HG02678 (cell line): ENCODE data around the gene ATP6V0C.

Source experiments
- ATAC-seq: cut with Tn5 transposase; IDR thresholded peaks from one replicate; pipeline ENCODE4 v1.9.1; 2021; ENCODE audit warnings: mild to moderate bottlenecking, moderate library complexity; ENCODE audit not compliant: unreplicated experiment

ATP6V0C gene

DNA sequence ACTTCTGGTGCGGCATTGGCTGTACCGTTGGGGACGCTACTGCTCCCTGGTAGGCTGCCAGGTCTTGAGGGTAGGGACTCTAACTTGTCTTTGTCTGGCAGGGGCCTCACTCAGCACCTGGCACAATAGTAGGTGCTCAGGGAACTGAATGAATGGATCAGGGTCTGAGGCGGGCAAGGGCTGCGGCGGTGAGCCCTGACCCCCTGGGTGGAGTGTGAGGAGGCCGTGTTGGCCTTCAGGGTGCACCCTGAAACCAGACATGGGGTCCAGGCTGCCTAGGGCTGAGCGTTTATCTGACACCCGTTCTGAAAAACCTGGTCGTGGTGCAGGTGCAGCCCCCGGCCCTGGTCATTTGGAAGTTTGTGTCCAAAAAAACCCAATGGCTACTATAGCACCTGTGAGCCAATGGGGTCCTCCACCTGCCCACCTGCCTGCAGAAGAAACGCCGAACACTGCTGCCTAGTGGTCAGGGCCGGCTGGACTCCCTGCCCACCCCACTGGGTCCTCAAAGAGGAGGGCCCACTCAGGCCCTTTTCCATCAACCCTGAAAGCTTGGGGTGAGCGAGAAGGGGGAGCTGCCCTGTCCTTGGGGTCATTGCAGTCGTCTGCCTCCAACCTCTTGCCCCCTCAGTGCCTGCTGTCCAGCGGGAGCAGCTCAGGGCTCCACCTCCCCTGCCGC lies 4.9 kb upstream of the ATP6V0C start:
- ATAC-seq = no peak

DNA sequence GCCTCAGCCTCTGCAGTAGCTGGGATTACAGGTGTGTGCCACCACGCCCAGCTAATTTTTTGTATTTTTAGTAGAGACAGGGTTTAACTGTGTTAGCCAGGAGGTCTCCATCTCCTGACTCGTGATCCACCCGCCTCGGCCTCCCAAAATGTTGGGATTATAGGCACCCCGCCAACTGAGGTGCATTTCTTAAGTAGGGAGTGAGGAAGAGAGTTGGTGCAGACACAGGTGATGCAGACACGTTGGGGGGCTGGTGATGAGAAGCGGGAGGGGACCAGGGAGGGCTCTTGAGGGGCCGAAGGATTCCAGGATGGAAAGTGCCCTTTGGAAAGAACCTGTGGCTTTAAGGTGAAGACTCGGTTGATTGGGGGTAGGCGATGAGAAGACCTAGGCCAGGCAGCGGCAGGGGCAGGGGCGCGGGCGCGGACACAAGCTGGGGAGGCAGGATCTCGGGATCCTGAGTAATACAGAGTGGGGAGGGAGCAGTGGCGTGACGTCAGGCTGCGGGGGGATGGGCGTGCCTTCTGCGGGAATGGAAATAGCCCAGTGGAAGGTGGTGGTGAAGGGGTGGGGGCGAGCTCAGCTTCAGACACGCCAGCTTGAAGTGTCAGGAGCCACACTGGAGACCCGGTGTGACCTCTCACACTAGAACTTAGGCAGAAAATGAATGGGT lies 2.5 kb upstream of the ATP6V0C start:
- no peak for ATAC-seq

- no peak for ATAC-seq
Measured at GRCh38 chr16:2511996-2512734, 1.6 kb upstream of the ATP6V0C start.

GRCh38 chr16:2512735-2513404 lies 882 bp upstream of the ATP6V0C start:
- ATAC-seq = peak; percentile 12

DNA sequence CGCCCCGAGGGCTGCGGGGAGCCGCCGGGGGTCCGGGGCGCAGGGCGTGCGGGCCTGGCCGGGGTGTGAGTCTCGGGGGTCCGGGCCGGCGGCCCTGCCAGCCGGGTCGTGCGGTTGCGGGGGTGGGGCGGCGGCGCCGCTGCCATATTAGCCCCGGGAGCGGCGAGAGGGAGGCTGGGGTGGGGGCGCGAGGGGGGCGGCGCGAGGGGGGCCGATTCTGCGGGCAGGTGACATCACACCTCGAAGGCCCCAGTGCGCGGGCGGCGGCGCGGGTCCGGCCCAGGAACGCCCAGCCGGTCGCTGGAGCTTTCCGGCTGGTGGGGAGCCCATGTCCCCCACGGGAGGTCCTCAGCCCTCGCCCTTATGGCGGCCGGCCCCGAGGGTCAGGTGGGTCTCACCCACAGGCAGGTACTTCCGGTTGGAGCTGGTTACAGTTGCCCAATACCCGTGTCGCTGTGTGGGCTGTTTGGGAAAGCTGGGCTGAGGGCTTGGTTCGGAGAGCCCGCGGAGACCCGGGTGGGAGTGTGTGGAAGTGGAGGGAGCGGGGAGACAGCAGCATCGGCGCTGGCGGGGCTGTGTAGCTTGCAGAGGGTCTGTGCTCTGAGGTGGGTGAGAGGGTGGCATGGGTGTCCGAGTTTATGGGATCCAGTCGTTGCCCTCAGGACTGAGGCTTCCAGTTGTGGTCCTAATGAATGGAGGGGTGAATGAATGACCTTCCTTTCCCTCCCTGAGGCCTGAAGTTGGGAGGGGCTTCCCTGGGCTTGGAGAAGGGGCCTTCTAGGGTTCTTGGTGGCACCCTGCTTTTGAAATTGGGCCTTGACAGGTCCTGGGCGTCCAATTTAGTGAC lies 804 bp downstream of the ATP6V0C start:
- ATAC-seq = no peak

DNA sequence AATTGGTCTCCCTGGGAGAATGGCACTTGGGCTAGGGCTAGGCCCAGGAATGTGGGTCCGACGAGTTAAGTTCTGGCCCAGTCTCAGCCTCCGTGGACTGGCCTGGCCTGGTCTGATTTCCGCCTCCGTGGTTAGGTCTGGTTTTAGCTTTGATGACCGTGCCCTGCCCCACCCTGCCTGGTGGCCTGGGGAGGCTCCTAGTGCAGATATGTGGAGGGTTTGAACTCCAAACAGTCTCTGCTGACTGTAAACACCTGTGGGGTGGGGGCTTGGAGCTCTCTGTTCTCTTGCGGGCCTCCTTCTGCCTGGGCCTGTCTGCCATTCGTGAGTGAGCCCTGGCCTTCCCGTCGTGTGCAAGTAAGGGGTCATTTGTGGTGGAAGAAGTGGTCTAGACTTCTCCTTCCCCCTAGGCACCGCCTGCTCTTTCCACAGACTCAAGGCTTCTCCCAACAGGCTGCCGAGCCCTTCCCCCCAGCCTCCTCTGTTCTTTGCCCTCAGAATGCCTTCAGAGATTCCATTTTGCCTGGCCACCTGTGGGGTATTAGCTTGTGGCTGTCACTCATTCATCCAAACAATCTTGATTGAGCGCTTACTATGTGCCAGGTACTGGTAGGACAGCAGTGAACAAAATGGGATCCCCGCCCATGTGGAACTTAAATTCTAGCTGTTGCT lies 1.6 kb downstream of the ATP6V0C start:
- ATAC-seq = no peak

DNA sequence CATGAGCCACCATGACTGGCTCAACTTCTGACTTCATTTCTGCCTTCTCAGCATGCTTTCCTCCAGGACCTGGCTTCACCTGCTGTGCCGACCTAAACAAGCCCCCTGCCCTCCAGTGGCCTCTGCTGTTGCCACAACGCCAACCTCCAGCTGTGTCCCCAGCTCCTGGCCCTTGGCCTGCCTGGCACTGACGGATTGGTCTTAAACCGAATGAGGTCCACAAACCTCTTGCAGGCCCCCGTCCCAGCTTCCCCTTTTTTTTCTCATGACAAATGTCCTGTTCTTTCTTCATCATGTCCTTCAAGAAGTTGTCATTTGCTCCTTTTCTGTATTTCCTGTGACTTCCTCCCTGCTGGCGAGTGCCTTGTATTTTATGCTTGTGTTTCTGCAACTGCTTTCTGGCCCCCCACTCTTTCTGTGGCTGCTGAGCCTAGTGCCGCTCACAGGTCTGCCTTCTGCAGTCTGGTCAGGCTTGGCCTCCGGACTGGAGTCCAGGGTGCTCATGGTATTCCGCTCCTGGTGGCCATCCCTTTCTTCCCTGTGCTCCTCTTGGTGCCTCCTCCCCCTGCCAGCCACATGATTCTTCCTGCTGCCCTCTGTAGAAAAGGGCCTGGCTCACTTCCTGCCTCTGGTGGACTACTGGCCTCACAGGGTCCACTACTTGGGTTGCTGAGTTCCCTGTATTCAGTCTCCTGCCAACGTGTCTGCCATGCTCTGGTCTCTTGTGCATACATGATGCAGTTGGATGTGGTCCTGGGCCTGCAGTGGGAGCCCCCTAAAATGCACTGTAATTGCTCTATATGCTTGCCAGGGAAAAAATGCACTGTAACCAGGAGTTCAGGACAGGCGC lies 2.9 kb downstream of the ATP6V0C start:
- ATAC-seq = no peak

DNA sequence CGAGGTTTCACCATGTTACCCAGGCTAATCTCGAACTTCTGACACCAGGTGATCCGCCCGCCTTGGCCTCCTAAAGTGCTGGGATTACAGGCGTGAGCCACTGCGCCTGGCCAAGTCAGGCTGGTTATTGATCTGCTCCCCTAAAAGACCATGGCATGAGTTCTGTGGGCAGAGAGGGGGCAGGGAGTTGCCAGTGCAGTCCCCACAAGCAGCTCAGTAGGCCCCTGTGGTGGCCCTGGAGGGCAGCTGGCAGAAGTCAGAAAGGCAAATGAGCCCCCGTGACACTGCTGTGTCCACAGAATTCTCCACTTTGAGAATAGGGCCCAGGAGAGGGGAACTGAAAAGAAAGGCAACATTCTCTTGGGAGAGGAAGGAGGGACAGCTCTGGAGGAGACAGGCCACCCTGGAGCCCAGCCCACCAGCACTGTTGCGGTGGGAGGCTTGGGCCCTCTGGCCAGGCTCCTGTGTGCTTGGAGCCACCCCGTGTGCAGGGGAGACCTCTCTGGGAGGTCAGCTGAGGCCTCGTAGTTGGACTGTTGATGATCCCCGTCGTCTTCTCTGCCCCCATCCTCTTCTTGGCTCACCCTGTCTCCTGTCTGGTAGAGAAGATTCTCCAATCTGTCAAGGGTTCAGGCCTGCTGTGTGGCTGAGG lies 4.3 kb downstream of the ATP6V0C start:
- ATAC-seq = no peak

GRCh38 chr16:2518823-2519710 lies 5.3 kb downstream of the ATP6V0C start:
- ATAC-seq = no peak

DNA sequence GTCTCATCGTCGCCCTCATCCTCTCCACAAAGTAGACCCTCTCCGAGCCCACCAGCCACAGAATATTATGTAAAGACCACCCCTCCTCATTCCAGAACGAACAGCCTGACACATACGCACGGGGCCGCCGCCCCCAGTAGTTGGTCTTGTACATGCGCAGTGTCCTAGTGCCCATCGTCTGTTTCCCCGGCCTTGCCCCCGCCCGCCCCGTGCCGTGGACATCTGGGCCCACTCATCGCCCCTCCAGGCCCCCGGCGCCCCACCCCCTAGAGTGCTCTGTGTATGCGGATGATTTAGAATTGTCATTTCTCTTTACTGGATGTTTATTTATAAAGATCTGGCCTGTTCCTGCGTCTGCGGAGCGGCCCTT lies 5.9 kb downstream of the ATP6V0C start:
- ATAC-seq = no peak

DNA sequence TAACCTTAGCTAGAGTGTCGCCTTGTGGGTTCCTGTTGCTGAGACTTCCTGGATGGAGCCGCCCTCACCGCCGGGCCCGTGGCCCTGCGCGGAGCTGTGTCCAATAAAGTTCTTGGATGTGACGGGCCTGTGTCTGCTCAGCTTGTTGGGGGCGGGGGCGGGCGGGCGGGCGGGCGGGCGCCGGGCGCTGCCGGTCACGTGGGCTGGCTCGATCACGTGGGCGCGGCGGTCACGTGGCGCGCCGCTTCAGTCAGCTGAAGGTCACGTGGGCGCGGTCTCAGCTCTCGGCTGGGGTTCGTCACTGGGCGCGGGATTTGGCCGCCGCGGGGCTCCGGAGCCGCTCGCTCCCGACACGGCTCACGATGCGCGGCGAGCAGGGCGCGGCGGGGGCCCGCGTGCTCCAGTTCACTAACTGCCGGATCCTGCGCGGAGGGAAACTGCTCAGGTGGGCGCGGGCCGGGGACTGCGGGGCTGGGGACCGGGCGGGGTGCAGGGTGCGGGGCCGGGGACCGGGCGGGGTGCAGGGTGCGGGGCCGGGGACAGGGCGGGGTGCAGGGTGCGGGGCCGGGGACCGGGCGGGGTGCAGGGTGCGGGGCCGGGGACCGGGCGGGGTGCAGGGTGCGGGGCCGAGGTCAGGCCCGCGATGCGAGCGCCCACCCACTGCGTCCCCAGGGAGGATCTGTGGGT lies 6.5 kb downstream of the ATP6V0C start, which contains the start of gene AMDHD2:
AMDHD2 (plus strand) TSS at position 275 of the 687 bp plus-strand sequence; CDS start at position 363, 88 bp downstream.
- ATAC-seq = peak; percentile 52

- ATAC-seq = peak; percentile 34
Measured at GRCh38 chr16:2520784-2521531, 7.2 kb downstream of the ATP6V0C start.

DNA sequence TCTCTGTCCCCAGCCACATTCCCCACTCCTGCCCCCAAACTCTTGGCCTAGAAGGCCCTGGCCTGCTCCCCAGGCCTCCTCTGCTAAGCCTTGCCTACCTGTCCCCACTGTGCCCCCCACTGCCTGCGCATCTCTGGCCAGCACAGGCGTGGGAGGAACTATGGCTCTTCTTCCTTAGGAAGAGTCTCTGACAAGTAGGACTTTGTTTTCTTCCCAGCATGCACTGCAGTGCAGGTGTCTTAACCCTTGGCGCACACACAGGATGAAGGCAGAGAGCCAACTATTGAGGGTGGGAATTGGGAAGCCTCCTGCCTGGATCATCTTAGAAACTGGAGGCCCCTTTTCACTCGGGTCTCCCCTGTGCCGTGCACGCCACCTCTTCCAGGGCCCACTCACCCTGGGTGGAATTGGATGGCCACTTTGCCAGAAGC lies 10.1 kb downstream of the ATP6V0C start:
- ATAC-seq = no peak

DNA sequence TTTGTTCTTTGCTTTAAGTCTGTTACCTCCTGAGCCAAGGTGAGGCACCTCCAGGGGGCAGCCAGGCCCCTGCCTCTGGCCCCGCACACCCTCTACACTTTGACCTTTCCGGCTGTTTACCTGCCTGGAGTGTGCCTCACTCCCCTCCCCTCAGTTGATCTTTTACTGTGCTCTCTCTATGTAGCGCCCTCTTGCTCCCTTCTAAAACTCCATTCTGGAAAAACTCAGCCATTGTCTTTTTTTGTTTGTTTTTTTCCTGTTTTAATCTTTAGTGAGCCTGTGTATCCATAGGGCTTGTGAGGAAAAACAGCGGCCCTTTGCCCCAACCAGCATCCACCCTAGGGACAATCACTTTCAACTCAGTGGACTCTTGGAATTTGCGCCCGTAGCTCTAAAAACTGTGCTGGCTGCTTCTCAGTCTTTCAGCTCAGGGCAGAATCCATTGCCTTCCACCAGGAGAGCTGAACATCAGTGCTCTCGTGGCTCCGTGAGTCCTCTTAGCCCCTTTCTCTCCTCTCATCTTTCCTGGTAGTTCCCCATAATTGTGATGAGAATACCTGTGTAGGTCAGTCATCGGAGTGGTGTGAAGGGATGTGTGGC lies 10.7 kb downstream of the ATP6V0C start:
- ATAC-seq = no peak

- no peak for ATAC-seq
Measured at GRCh38 chr16:2526135-2526534, 12.4 kb downstream of the ATP6V0C start.
